HEK293 (cell line): ENCODE measurements around the gene SORL1-AS1.

ENCODE experiments used
- CTCF ChIA-PET: fragments of 350-600 bp; formaldehyde crosslinking; extraction: SDS; loops from one replicate; lab custom pipeline; 2021; ENCODE audit warnings: antibody characterized with exemption; lab: Yijun Ruan, JAX
- POLR2A ChIA-PET: fragments of 300-600 bp; formaldehyde crosslinking; extraction: SDS; loops from one replicate; lab custom pipeline; 2020; ENCODE audit warnings: antibody characterized with exemption, inconsistent platforms; lab: Yijun Ruan, JAX
- H3K27ac ChIP-seq: fragments of 200-500 bp; sonication (Bioruptor generic); 2 replicates; pipeline ENCODE4 v1.5.1; 2014; ENCODE audit warnings: low read depth, low read length, control low read depth, inconsistent platforms; ENCODE audit errors: extremely low read depth
- H3K36me3 ChIP-seq, 2 experiments: fragments of 200-500 bp in 1 of 2; sonication (Bioruptor generic) in 1 of 2; 1 replicate in 1 of 2; 2 replicates in 1 of 2; pipeline ENCODE4 v1.5.1; 2014 to 2017; ENCODE audit warnings: inconsistent platforms in 2 of 2, low read length in 2 of 2; ENCODE audit not compliant: control insufficient read depth in 2 of 2, insufficient read depth in 1 of 2
- H3K4me1 ChIP-seq: fragments of 200-500 bp; sonication (Bioruptor generic); 2 replicates; pipeline ENCODE4 v1.5.1; 2014; ENCODE audit warnings: mild to moderate bottlenecking, low read length, inconsistent platforms; ENCODE audit not compliant: control insufficient read depth, insufficient read depth
- H3K4me3 ChIP-seq: 2 replicates; pipeline ENCODE4 v1.5.1; 2011; ENCODE audit warnings: low read depth, mild to moderate bottlenecking, control low read depth, low read length, moderate library complexity
- H3K9me3 ChIP-seq: fragments of 200-500 bp; sonication (Bioruptor generic); 2 replicates; pipeline ENCODE4 v1.5.1; 2014; ENCODE audit warnings: low read depth, low read length, inconsistent platforms; ENCODE audit not compliant: control insufficient read depth, insufficient read depth
- GLIS1 ChIP-seq: fragments of 450-650 bp; formaldehyde crosslinking; IDR thresholded peaks from 2 replicates; pipeline ENCODE4 v1.5.1; 2016; ENCODE audit warnings: missing biosample characterization, missing genetic modification characterization
- KLF8 ChIP-seq: fragments of 450-650 bp; formaldehyde crosslinking; IDR thresholded peaks from 2 replicates; pipeline ENCODE4 v1.5.1; 2016; ENCODE audit warnings: missing biosample characterization, missing genetic modification characterization
- KLF9 ChIP-seq: fragments of 450-650 bp; formaldehyde crosslinking; IDR thresholded peaks from 2 replicates; pipeline ENCODE4 v1.5.1; 2016; ENCODE audit warnings: missing biosample characterization, missing genetic modification characterization, low read depth
- MZF1 ChIP-seq: fragments of 450-650 bp; formaldehyde crosslinking; IDR thresholded peaks from 2 replicates; pipeline ENCODE4 v1.5.1; 2017; ENCODE audit warnings: missing biosample characterization, missing genetic modification characterization, borderline replicate concordance
- RBAK ChIP-seq: fragments of 450-650 bp; formaldehyde crosslinking; IDR thresholded peaks from 2 replicates; pipeline ENCODE4 v1.5.1; 2016; ENCODE audit warnings: missing biosample characterization, missing genetic modification characterization
- SETDB1 ChIP-seq: IDR thresholded peaks from one replicate; pipeline ENCODE4 v1.6.1; 2017; ENCODE audit warnings: mild to moderate bottlenecking, low read length, moderate library complexity, mixed read lengths; ENCODE audit not compliant: insufficient read length
- SP2 ChIP-seq: fragments of 450-650 bp; formaldehyde crosslinking; IDR thresholded peaks from 2 replicates; pipeline ENCODE4 v1.5.1; 2016; ENCODE audit warnings: missing biosample characterization, missing genetic modification characterization
- YY2 ChIP-seq: fragments of 450-650 bp; formaldehyde crosslinking; IDR thresholded peaks from 2 replicates; pipeline ENCODE4 v1.5.1; 2016; ENCODE audit warnings: missing biosample characterization, missing genetic modification characterization
- ZBTB48 ChIP-seq: fragments of 450-650 bp; formaldehyde crosslinking; IDR thresholded peaks from 2 replicates; pipeline ENCODE4 v1.5.1; 2016; ENCODE audit warnings: missing biosample characterization, missing genetic modification characterization
- ZEB2 ChIP-seq: fragments of 450-650 bp; formaldehyde crosslinking; IDR thresholded peaks from 2 replicates; pipeline ENCODE4 v1.5.1; 2016; ENCODE audit warnings: missing biosample characterization, missing genetic modification characterization
- ZNF10 ChIP-seq: fragments of 450-650 bp; formaldehyde crosslinking; IDR thresholded peaks from 2 replicates; pipeline ENCODE4 v1.5.1; 2017; ENCODE audit warnings: missing biosample characterization, missing genetic modification characterization
- ZNF2 ChIP-seq: fragments of 450-650 bp; formaldehyde crosslinking; IDR thresholded peaks from 2 replicates; pipeline ENCODE4 v1.5.1; 2016; ENCODE audit warnings: missing biosample characterization, missing genetic modification characterization
- ZNF214 ChIP-seq: fragments of 450-650 bp; formaldehyde crosslinking; IDR thresholded peaks from 2 replicates; pipeline ENCODE4 v1.5.1; 2017; ENCODE audit warnings: missing biosample characterization, mild to moderate bottlenecking, missing genetic modification characterization, borderline replicate concordance
- ZNF223 ChIP-seq: fragments of 450-650 bp; formaldehyde crosslinking; IDR thresholded peaks from 2 replicates; pipeline ENCODE4 v1.5.1; 2016; ENCODE audit warnings: missing biosample characterization, missing genetic modification characterization
- ZNF335 ChIP-seq: fragments of 450-650 bp; formaldehyde crosslinking; conservative IDR thresholded peaks from 2 replicates; pipeline ENCODE4 v1.5.1; 2016; ENCODE audit warnings: missing biosample characterization, missing genetic modification characterization
- ZNF521 ChIP-seq: fragments of 450-650 bp; formaldehyde crosslinking; IDR thresholded peaks from 2 replicates; pipeline ENCODE4 v1.5.1; 2017; ENCODE audit warnings: missing biosample characterization, mild to moderate bottlenecking, missing genetic modification characterization
- ZNF610 ChIP-seq: fragments of 450-650 bp; formaldehyde crosslinking; IDR thresholded peaks from 2 replicates; pipeline ENCODE4 v1.5.1; 2016; ENCODE audit warnings: missing biosample characterization, missing genetic modification characterization, borderline replicate concordance
- ZNF658 ChIP-seq: fragments of 450-650 bp; formaldehyde crosslinking; IDR thresholded peaks from 2 replicates; pipeline ENCODE4; 2016; ENCODE audit warnings: missing biosample characterization, missing genetic modification characterization
- ZNF747 ChIP-seq: fragments of 450-650 bp; formaldehyde crosslinking; IDR thresholded peaks from 2 replicates; pipeline ENCODE4 v1.5.1; 2016; ENCODE audit warnings: missing biosample characterization, missing genetic modification characterization
- ZSCAN23 ChIP-seq: fragments of 450-650 bp; formaldehyde crosslinking; IDR thresholded peaks from 2 replicates; pipeline ENCODE4 v1.5.1; 2016; ENCODE audit warnings: missing biosample characterization, missing genetic modification characterization
- TF ChIP-seq, protein P1 (sequence below): fragments of 450-650 bp; formaldehyde crosslinking; IDR thresholded peaks from 2 replicates; pipeline ENCODE4 v1.5.1; 2016; ENCODE audit warnings: missing biosample characterization, missing genetic modification characterization
- TF ChIP-seq, protein P2 (sequence below): IDR thresholded peaks from 2 replicates; pipeline ENCODE4 v1.6.1; 2011; ENCODE audit warnings: mild to moderate bottlenecking, low read depth, low read length, borderline replicate concordance
- TF ChIP-seq, protein P3 (sequence below): fragments of 450-650 bp; formaldehyde crosslinking; optimal IDR thresholded peaks from 2 replicates; pipeline ENCODE3; 2016; ENCODE audit warnings: missing biosample characterization, mild to moderate bottlenecking, missing genetic modification characterization
- TF ChIP-seq, protein P4 (sequence below): fragments of 450-650 bp; formaldehyde crosslinking; IDR thresholded peaks from 2 replicates; pipeline ENCODE4 v1.5.1; 2016; ENCODE audit warnings: missing biosample characterization, missing genetic modification characterization
- TF ChIP-seq, protein P5 (sequence below): fragments of 450-650 bp; formaldehyde crosslinking; IDR thresholded peaks from 2 replicates; pipeline ENCODE4; 2016; ENCODE audit warnings: missing biosample characterization, missing genetic modification characterization
- TF ChIP-seq, protein P6 (sequence below): fragments of 450-650 bp; formaldehyde crosslinking; IDR thresholded peaks from 2 replicates; pipeline ENCODE4 v1.5.1; 2016; ENCODE audit warnings: missing biosample characterization, missing genetic modification characterization, borderline replicate concordance

The SORL1-AS1 gene

DNA sequence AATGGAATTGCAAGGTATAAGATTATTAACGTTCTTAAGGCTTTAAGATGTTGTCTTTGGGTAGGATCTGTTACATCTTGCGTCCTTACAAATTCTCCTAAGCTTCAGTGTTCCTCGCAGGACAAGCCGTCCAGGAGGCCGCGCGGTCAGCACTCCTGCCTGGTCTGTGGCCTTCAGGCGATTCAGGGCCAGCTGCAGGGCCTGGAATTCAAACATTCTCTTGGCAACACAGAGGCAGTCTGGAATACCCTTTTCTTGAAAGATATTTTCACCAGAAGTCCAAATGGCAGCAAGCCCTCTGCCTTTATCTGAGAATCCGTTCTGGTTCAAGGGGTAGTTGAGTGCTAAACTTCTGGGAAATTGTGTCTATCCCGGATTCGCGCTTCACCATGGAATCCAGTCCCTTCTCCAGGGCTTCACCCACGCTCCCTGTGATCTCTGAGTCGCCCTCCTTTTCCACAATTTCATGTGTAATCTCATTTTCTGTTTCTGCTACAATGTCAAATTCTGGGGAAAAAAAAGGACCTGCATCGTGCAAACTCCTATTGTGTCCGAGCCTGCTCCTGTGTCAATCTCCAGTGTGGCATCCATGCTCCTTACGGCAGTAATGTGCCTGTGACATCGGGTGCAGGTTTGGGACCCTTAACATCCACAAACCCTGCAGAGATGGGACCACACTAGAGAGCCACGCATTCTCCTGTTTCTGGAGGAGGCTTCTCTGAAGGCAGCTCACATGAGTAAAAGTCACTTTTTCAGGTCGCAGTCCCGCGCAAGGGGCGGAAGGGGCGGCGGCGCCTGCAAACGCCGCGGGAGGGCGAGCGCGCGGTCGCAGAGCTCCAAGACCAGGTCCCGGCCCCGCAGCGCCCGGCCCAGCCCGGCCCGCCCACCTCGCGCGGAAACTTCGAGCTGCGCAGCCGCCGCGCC is 26.0 kb downstream of the SORL1-AS1 start:
- Histone ChIP-seq H3K4me3 (peak overlapping the region; percentile 10; the same call in 1 of the 2 replicates), H3K9me3 (no peaks in the 10 kb centered on the region), H3K27ac (no peak overlapping the region), H3K4me1 (peaks cover 3% of the 10 kb centered on the region; the same call in 1 of the 2 replicates), H3K36me3 (no peaks in the 10 kb centered on the region)
- ChIA-PET CTCF (interaction anchor here (0.6 kb wide), 1 partner anchor 21 kb away, joined by 4 read pairs; no protein-coding TSS in a partner anchor), POLR2A (interaction anchor here (0.6 kb wide), 1 partner anchor 771 kb away, joined by 3 read pairs; no protein-coding TSS in a partner anchor)
- TF ChIP-seq ZNF610 (tag by site-specific recombination) (no peak), ZNF10 (tag by site-specific recombination) (no peak), ZEB2 (tag by site-specific recombination) (no peak), ZNF214 (tag by site-specific recombination) (no peak), ZNF658 (tag by site-specific recombination) (no peak), GLIS1 (tag by site-specific recombination) (peak; percentile 18; the same call in 1 of the 2 replicates), ZNF223 (tag by site-specific recombination) (no peak), ZSCAN23 (tag by site-specific recombination) (no peak), ZBTB48 (tag by site-specific recombination) (no peak), KLF8 (no peak), ZNF747 (no peak), RBAK (tag by site-specific recombination) (no peak), KLF9 (no peak), SETDB1 (no peak), YY2 (tag by site-specific recombination) (no peak), ZNF521 (tag by site-specific recombination) (no peak), ZNF335 (tag by site-specific recombination) (peak; percentile 65), ZNF2 (no peak), MZF1 (tag by site-specific recombination) (no peak), SP2 (no peak)
- TF ChIP-seq, protein P1, sequence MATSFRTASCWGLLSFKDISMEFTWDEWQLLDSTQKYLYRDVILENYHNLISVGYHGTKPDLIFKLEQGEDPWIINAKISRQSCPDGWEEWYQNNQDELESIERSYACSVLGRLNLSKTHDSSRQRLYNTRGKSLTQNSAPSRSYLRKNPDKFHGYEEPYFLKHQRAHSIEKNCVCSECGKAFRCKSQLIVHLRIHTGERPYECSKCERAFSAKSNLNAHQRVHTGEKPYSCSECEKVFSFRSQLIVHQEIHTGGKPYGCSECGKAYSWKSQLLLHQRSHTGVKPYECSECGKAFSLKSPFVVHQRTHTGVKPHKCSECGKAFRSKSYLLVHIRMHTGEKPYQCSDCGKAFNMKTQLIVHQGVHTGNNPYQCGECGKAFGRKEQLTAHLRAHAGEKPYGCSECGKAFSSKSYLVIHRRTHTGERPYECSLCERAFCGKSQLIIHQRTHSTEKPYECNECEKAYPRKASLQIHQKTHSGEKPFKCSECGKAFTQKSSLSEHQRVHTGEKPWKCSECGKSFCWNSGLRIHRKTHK (tag by site-specific recombination) = no peak
- TF ChIP-seq, protein P2, sequence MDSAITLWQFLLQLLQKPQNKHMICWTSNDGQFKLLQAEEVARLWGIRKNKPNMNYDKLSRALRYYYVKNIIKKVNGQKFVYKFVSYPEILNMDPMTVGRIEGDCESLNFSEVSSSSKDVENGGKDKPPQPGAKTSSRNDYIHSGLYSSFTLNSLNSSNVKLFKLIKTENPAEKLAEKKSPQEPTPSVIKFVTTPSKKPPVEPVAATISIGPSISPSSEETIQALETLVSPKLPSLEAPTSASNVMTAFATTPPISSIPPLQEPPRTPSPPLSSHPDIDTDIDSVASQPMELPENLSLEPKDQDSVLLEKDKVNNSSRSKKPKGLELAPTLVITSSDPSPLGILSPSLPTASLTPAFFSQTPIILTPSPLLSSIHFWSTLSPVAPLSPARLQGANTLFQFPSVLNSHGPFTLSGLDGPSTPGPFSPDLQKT = no peak
- TF ChIP-seq, protein P3, sequence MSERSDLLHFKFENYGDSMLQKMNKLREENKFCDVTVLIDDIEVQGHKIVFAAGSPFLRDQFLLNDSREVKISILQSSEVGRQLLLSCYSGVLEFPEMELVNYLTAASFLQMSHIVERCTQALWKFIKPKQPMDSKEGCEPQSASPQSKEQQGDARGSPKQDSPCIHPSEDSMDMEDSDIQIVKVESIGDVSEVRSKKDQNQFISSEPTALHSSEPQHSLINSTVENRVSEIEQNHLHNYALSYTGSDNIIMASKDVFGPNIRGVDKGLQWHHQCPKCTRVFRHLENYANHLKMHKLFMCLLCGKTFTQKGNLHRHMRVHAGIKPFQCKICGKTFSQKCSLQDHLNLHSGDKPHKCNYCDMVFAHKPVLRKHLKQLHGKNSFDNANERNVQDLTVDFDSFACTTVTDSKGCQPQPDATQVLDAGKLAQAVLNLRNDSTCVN (tag by site-specific recombination) = peak; percentile 35
- TF ChIP-seq, protein P4, sequence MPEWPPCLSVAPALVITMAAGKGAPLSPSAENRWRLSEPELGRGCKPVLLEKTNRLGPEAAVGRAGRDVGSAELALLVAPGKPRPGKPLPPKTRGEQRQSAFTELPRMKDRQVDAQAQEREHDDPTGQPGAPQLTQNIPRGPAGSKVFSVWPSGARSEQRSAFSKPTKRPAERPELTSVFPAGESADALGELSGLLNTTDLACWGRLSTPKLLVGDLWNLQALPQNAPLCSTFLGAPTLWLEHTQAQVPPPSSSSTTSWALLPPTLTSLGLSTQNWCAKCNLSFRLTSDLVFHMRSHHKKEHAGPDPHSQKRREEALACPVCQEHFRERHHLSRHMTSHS = no peak
- TF ChIP-seq, protein P5, sequence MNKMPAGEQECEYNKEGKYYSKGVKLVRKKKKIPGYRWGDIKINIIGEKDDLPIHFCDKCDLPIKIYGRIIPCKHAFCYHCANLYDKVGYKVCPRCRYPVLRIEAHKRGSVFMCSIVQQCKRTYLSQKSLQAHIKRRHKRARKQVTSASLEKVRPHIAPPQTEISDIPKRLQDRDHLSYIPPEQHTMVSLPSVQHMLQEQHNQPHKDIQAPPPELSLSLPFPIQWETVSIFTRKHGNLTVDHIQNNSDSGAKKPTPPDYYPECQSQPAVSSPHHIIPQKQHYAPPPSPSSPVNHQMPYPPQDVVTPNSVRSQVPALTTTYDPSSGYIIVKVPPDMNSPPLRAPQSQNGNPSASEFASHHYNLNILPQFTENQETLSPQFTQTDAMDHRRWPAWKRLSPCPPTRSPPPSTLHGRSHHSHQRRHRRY (tag by site-specific recombination) = no peak
- TF ChIP-seq, protein P6, sequence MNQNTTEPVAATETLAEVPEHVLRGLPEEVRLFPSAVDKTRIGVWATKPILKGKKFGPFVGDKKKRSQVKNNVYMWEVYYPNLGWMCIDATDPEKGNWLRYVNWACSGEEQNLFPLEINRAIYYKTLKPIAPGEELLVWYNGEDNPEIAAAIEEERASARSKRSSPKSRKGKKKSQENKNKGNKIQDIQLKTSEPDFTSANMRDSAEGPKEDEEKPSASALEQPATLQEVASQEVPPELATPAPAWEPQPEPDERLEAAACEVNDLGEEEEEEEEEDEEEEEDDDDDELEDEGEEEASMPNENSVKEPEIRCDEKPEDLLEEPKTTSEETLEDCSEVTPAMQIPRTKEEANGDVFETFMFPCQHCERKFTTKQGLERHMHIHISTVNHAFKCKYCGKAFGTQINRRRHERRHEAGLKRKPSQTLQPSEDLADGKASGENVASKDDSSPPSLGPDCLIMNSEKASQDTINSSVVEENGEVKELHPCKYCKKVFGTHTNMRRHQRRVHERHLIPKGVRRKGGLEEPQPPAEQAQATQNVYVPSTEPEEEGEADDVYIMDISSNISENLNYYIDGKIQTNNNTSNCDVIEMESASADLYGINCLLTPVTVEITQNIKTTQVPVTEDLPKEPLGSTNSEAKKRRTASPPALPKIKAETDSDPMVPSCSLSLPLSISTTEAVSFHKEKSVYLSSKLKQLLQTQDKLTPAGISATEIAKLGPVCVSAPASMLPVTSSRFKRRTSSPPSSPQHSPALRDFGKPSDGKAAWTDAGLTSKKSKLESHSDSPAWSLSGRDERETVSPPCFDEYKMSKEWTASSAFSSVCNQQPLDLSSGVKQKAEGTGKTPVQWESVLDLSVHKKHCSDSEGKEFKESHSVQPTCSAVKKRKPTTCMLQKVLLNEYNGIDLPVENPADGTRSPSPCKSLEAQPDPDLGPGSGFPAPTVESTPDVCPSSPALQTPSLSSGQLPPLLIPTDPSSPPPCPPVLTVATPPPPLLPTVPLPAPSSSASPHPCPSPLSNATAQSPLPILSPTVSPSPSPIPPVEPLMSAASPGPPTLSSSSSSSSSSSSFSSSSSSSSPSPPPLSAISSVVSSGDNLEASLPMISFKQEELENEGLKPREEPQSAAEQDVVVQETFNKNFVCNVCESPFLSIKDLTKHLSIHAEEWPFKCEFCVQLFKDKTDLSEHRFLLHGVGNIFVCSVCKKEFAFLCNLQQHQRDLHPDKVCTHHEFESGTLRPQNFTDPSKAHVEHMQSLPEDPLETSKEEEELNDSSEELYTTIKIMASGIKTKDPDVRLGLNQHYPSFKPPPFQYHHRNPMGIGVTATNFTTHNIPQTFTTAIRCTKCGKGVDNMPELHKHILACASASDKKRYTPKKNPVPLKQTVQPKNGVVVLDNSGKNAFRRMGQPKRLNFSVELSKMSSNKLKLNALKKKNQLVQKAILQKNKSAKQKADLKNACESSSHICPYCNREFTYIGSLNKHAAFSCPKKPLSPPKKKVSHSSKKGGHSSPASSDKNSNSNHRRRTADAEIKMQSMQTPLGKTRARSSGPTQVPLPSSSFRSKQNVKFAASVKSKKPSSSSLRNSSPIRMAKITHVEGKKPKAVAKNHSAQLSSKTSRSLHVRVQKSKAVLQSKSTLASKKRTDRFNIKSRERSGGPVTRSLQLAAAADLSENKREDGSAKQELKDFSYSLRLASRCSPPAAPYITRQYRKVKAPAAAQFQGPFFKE (tag by site-specific recombination) = no peak
